ENCODE results near the gene IMPDH1. TPM values are rescaled to one million over a fixed set of nuclear protein-coding genes. Genes with fewer than 3 reads are reported as not detected.

IMPDH1 gene
- total and polyA plus RNA-seq, 9 of the 15 experiments (the other 6 are each of a cell fraction or from before 2014, with no cell fraction given): 0.80 to 118 (median 64.3) TPM

DNA sequence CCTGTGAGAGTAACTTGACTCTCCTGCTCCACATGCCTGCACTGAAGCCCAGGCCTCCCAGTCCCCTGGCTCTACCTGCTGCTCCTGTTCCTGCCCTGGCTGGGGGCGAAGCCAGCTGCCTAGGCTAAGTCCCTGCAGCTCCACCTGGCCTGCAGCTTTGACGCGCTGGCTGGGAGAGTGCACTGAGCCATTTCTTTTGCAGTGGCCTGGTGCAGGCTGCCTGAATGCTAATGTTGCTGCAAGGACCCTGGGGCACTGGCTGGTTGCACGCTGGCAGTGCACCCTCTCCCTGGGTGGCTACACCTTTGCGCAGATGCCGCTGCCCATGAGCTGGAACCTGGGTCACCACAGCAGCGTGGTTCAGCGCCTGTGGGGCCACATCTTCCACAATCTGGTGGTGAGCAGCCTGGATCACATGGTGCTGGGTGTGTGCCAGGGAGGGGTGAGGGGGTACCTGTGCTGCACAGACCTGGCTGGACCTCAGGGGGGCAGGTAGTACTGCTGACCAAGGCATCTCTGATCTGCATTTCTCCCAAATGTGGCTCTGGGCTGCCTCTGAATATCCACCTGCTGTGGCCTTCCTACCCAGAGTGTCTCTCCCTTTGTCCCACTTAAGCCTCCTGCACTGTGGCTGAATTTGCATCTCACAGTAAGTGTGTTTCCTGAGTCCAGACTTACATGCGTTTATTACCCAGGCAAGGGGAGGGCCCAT lies 20.0 kb downstream of the IMPDH1 start:
- intact Hi-C loops (cut with micrococcal nuclease): loop anchor here (10.0 kb wide), 1 partner anchor 155 kb away; no protein-coding TSS in a partner anchor
- ChIA-PET POLR2A (interaction anchor here (0.6 to 2.3 kb wide), 11 partner anchors 8 to 1224 kb away, joined by 3 to 13 read pairs (median 4); no protein-coding TSS in a partner anchor), CTCF (ENCODE audit: low intra/inter-chr PET ratio) (interaction anchor here (0.5 to 3.9 kb wide), 2 partner anchors 42 to 679 kb away, joined by 3 to 81 read pairs; no protein-coding TSS in a partner anchor)
- ATAC-seq: no peak
- no peaks in the 10 kb centered on the region for H3K79me2 ChIP-seq (ENCODE audit: control insufficient read depth, insufficient read depth, low read length)
- H3K9me3 ChIP-seq (replicated peaks; ENCODE audit: control insufficient read depth, insufficient read depth, low read depth, low read length): no peaks in the 10 kb centered on the region
- H3K27me3 ChIP-seq (ENCODE audit: control insufficient read depth in 2 of 2, insufficient read depth in 2 of 2, low read length in 2 of 2): no peaks in the 10 kb centered on the region
- H3K9ac ChIP-seq (ENCODE audit: insufficient read depth in 1 of 2, low read depth in 2 of 2, low read length in 2 of 2): peak overlapping the region in 1 of 2 experiments; percentile 56; a peak in 2 of 4 replicates
- in situ Hi-C loops (cut with MboI): no loop called here
- WGBS (ENCODE audit: insufficient coverage, low coverage, missing lambda C conversion rate): 37% methylated on average over 9 of the region's 9 CpGs
- H3K4me1 ChIP-seq (replicated peaks in 1 of 2; ENCODE audit: control insufficient read depth in 2 of 2, insufficient read depth in 2 of 2, low read length in 2 of 2): peaks cover 0 to 17% of the 10 kb centered on the region in 2 experiments; a peak in 3 of 5 replicates
- H2AFZ ChIP-seq (ENCODE audit: low read depth, low read length): no peak overlapping the region
- no peak overlapping the region for H3K27ac ChIP-seq (ENCODE audit: extremely low read depth, low read depth, low read length)
- 0 out of 2 replicates have a peak, but pooled peaks cover 19% of the 10 kb centered on the region for H4K20me1 ChIP-seq (replicated peaks; ENCODE audit: control insufficient read depth, insufficient read depth, low read length)
- H3K4me3 ChIP-seq: no peak overlapping the region
- FAIRE-seq: no peak
- peaks cover 25% of the 10 kb centered on the region; the same call in 1 of the 3 replicates for H3K36me3 ChIP-seq (ENCODE audit: control insufficient read depth, insufficient read depth, low read length)
- BruUV-seq (replicated peaks): no TSS peak
- H3K9me1 ChIP-seq (ENCODE audit: control insufficient read depth, insufficient read depth, low read length): peaks cover 3% of the 10 kb centered on the region
- peak in 3 of 4 experiments; percentile 9 to 29 (median 20) for DNase-seq (ENCODE audit: extremely low read depth in 1 of 4, low spot score in 3 of 4)
- H3K4me2 ChIP-seq (ENCODE audit: insufficient read depth, low read length): no peak overlapping the region
- no peak for TF ChIP-seq HLTF (IDR thresholded peaks at IDR 0.05)
- TF ChIP-seq, protein P1, sequence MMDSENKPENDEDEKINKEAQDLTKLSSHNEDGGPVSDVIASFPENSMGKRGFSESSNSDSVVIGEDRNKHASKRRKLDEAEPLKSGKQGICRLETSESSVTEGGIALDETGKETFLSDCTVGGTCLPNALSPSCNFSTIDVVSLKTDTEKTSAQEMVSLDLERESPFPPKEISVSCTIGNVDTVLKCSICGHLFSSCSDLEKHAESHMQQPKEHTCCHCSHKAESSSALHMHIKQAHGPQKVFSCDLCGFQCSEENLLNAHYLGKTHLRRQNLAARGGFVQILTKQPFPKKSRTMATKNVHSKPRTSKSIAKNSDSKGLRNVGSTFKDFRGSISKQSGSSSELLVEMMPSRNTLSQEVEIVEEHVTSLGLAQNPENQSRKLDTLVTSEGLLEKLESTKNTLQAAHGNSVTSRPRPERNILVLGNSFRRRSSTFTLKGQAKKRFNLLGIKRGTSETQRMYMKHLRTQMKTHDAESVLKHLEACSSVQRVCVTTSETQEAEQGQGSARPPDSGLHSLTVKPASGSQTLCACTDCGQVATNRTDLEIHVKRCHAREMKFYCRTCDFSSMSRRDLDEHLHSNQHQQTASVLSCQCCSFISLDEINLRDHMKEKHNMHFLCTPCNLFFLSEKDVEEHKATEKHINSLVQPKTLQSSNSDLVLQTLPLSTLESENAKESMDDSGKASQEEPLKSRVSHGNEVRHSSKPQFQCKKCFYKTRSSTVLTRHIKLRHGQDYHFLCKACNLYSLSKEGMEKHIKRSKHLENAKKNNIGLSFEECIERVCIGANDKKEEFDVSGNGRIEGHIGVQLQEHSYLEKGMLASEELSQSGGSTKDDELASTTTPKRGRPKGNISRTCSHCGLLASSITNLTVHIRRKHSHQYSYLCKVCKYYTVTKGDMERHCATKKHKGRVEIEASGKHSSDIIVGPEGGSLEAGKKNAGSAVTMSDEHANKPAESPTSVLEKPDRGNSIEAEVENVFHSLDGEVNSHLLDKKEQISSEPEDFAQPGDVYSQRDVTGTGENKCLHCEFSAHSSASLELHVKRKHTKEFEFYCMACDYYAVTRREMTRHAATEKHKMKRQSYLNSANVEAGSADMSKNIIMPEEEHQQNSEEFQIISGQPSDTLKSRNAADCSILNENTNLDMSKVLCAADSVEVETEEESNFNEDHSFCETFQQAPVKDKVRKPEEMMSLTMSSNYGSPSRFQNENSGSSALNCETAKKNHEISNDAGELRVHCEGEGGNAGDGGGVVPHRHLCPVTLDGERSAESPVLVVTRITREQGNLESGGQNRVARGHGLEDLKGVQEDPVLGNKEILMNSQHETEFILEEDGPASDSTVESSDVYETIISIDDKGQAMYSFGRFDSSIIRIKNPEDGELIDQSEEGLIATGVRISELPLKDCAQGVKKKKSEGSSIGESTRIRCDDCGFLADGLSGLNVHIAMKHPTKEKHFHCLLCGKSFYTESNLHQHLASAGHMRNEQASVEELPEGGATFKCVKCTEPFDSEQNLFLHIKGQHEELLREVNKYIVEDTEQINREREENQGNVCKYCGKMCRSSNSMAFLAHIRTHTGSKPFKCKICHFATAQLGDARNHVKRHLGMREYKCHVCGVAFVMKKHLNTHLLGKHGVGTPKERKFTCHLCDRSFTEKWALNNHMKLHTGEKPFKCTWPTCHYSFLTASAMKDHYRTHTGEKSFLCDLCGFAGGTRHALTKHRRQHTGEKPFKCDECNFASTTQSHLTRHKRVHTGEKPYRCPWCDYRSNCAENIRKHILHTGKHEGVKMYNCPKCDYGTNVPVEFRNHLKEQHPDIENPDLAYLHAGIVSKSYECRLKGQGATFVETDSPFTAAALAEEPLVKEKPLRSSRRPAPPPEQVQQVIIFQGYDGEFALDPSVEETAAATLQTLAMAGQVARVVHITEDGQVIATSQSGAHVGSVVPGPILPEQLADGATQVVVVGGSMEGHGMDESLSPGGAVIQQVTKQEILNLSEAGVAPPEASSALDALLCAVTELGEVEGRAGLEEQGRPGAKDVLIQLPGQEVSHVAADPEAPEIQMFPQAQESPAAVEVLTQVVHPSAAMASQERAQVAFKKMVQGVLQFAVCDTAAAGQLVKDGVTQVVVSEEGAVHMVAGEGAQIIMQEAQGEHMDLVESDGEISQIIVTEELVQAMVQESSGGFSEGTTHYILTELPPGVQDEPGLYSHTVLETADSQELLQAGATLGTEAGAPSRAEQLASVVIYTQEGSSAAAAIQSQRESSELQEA (IDR thresholded peaks at IDR 0.05; ENCODE audit: low read depth): no peak
- 0 out of 2 replicates have a peak, but pooled peaks have one; percentile 0 for TF ChIP-seq MAX (CRISPR knock-in tag; IDR thresholded peaks at IDR 0.05)
- TF ChIP-seq, protein P2, sequence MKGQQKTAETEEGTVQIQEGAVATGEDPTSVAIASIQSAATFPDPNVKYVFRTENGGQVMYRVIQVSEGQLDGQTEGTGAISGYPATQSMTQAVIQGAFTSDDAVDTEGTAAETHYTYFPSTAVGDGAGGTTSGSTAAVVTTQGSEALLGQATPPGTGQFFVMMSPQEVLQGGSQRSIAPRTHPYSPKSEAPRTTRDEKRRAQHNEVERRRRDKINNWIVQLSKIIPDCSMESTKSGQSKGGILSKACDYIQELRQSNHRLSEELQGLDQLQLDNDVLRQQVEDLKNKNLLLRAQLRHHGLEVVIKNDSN (CRISPR knock-in tag; IDR thresholded peaks at IDR 0.05): peak; percentile 13; the same call in 1 of the 2 replicates
- TF ChIP-seq ZKSCAN3 (CRISPR knock-in tag; IDR thresholded peaks at IDR 0.05): no peak
- TF ChIP-seq SMARCE1 (IDR thresholded peaks at IDR 0.05): no peak
- TF ChIP-seq L3MBTL2 (IDR thresholded peaks at IDR 0.05): no peak
- TF ChIP-seq POLR2G (IDR thresholded peaks at IDR 0.05; ENCODE audit: low read depth, low read length): peak; percentile 55; the same call in 1 of the 2 replicates
